HG03060 (cell line): ENCODE data around the gene SLC11A1.

Experiments
- ATAC-seq: cut with Tn5 transposase; IDR thresholded peaks from one replicate; pipeline ENCODE4 v1.9.1; 2021; ENCODE audit warnings: low read depth, moderate number of reproducible peaks; ENCODE audit not compliant: unreplicated experiment

The SLC11A1 gene

DNA sequence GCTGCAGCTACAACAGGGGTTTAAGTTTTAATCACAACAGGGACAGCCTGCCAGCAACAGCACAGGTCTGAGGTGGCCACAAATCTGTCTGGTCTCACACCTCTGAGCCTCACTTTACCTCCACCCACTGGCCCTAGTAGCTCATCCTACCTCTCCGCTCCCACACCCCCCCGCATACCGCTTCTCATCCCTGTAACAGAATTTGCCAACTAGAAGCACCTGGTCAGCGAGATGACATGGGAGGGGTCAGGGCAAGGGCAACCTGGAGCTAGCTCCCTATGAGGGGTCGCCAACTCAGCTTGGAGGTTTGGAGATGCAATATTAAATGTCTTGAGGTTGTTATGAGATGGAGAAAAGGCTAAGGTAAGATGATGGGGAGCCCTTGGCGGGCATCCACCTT lies 17.9 kb upstream of the SLC11A1 start:
- no peak for ATAC-seq

DNA sequence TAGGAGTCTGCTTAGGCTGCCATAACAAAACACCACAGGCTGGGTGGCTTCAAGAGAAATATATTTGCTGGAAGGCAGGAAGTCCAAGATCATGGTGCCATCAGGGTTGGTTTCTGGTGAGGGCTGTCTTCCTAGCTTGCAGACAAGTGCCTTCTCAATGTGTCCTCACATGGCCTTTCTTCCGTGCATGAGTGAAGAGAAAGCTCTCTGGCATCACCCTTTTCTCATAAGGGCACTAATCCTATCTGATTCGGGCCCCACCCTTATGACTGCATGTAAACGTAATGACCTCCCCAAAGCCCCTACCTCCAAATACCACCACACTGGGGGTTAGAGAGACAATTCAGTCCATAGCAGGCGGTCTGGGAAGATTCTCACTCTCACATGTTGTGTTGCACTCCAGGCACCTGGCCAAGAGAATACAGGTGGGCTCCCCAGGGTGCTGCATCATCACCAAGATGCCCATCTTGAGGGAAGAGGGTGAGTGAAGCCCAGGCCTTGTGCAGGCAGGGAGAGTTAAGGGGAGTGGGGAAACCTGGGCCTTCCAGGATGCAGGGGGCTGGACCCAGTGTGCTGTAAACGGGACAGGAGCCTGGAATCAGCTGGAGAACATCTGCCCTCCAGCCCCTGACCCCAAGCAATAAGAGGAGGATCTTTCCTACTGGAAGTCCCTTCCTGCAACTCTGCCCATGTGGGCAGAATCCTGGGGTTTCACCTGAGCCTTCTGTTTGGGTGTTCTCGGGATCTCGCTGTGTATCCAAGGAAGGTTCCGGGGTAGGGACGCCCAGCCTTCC lies 15.3 kb upstream of the SLC11A1 start:
- ATAC-seq, result no peak

DNA sequence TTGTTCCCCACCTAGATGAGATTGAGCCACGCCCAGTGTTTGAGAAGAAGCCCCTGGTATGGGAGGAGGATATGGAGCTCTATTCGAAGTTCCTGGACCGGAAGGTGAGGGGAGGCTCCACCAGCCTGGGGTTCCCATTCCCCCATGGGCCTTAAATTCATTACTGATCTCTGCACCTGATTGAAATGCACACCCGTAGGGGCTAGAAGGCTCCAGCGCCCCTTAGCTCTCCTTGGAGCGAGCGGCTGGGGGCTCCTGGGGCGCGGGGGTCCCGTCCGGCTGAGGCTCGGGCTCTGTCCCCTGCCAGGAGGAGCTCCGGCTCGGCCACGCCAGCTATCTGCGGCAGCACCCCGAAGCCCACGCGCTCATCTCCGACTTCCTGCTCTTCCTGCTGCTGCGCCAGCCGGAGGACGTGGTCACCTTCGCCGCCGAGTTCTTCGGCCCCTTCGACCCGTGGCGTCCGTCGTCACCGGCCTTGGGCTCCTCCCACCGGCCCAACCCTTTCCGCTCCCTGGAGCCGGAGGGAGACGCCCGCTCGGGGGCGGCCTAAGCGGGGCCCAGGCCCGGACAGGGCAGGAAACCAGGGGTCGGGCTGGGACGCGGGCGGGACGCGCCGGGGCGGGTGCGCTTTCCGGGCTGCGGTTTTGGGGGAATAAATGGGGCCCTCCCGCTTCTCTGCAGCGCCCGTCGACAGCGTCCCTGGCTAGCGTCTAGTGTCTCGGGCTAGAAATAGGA lies 14.5 kb upstream of the SLC11A1 start:
- no peak for ATAC-seq

DNA sequence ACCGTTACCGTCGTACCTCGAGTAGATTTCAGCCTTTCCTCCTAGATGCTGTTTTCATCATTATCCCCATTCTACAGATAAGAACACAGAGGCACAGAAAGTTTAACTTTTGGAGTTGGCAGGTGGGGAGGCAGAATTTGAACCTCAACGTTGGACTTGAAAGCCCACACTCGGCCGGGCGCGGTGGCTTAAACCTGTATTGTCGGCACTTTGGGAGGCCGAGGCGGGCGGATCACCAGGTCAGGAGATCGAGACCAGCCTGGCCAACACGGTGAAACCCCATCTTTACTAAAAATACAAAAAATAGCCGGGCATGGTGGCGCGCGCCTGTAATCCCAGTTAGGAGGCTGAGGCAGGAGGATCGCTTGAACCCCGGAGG lies 13.9 kb upstream of the SLC11A1 start:
- no peak for ATAC-seq

DNA sequence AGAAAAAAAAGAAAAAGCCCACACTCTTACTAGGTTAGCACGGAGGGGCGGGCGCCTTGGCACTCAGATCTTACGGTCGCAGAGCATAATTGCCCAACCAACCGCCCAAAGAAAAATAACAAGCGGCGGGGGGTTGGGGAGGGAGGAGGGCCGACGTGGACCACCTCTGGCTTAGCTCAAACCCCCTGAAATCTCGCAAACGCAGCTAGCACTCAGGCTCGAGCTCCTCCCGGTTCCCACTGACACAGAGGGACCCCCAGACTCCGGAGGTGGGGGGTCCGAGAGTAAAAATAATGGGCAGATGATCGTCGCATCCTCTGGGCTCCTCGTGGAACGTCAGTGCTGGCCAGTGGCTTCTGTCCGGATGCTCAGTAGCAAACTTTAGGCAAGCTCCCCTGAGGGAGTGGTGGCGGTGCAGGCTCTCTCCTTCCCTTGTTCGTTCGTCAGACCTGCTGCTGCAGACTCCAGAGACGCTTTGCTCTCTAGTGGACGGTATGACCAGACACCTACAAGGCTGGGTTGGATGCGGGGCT lies 13.4 kb upstream of the SLC11A1 start:
- no peak for ATAC-seq

DNA sequence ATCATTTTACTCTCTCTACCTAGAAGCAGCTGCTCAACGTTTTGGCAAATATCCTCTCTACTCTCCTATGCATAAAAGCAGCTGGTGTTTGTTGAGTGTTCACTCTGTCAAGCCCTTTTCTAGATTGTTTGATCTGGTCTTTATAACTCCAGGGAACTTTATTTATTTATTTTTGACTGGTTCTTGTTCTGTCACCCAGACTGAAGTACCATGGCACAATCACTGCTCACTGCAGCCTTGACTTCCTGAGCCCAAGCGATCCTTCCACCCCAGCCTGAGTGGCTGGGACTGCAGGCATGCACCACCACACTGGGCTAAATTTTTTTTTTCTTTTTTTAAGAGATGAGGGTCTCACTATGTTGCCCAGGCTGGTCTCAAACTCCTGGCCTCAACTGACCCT lies 12.7 kb upstream of the SLC11A1 start:
- no peak for ATAC-seq

DNA sequence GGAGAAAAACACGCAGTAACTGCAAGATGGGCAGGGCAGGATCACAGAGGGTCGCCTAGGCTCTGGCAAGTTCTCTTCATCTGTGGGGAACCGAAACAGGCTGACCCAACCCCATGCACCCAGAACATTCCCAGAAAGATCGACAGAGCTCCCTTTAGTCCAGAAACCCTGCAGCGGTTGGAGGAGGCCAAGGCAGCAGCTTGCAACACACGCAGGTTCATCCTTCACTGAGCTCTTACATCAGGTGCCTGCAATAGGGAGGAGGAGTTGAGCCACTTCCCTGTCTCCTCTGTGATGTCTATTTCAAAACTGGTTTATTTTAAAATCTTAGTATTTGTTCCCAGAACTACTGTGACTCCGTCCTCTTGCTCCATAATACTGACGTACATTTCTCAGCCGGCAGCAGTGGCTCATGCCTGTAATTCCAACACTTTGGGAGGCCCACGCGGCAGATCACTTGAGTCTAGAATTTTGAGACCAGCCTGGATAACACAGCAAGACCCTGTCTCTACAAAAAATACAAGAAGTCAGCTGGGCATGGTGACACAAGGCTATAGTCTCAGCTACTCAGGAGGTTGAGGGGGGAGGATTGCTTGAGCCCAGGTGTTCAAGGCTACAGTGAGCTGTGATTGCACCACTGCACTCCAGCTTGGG lies 11.5 kb upstream of the SLC11A1 start:
- ATAC-seq, result no peak

DNA sequence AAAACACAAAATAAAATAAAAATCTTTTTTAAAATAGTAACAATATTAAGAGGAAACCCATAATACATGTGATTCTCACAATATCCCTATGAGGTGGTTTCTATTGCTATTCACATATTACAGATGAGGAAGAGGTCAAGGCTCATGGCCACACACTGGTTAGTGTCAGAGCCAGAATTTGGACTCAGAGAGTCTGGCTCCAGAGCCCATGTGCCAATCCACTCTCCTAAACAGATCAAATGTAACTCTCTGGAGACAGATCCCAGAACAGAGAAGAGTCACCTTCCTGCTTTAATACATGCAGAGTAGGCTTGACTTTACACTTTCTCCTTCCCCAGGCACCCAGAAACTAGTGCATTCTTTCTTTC lies 10.1 kb upstream of the SLC11A1 start:
- ATAC-seq, result no peak

DNA sequence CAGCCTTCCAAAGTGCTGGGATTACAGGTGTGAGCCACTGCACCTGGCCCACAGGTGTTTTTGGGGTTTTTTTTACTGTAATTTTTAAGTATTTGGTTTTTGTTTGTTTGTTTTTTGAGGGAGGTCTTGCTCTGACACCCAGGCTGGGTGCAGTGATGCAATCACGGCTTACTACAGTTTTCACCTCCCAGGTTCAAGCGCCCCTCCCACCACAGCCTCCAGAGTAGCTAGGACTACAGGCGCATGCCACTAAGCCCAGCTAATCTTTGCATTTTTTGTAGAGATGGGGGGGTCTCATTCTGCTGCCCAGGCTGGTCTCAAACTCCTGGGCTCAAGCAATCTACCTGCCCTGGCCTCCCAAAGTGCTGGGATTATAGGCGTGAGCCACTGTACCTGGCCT lies 7.3 kb upstream of the SLC11A1 start:
- ATAC-seq, result no peak

DNA sequence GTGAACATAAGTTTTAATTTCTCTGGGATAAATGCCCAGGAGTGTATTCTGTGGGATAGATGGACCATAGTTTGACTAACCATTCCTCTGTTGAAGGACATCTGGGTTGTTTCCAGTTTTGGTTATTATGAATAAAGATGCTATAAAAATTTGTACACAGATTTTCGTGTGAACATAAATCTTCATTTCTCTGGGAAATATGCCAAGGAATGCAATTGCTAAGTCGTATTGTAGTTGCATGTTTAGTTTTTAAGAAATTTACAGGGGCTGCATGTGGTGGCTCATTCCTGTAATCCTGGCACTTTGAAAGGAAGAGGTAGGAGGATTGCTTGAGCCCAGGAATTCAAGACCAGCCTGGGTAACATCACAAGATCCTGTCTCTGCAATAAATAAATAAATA lies 6.9 kb upstream of the SLC11A1 start:
- no peak for ATAC-seq

DNA sequence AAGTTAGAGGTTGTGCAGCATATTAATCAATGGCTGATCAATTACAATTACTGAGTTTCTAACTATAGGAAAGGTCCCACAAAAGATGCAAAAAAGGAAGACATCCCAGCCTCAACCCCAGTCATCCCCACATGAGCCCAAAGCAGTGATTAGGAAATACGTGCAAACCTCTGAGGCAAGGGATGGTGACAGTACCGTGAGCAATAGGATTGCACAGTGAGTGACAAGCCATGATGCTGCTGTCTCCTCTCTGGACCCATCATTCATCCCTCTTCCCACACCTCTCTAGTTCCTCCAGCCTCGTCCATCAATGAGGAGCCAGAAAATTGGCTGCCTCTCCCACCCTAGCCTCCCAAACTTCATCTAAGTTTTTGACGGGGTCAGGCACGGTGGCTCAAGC lies 4.0 kb upstream of the SLC11A1 start:
- ATAC-seq, result no peak

DNA sequence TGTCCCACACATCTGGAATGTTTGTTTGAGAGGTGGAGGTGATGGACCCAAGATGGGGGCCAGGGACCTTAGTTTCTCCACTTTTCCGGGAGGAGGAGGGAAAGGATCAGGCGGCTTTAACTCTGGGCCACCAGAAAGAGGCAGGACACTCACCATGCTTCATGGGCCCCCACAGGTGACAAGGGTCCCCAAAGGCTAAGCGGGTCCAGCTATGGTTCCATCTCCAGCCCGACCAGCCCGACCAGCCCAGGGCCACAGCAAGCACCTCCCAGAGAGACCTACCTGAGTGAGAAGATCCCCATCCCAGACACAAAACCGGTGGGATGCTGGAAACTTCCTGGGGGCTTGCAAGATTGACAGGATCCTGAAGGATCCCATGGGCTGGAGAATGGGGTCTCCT lies 712 bp downstream of the SLC11A1 start:
- no peak for ATAC-seq

DNA sequence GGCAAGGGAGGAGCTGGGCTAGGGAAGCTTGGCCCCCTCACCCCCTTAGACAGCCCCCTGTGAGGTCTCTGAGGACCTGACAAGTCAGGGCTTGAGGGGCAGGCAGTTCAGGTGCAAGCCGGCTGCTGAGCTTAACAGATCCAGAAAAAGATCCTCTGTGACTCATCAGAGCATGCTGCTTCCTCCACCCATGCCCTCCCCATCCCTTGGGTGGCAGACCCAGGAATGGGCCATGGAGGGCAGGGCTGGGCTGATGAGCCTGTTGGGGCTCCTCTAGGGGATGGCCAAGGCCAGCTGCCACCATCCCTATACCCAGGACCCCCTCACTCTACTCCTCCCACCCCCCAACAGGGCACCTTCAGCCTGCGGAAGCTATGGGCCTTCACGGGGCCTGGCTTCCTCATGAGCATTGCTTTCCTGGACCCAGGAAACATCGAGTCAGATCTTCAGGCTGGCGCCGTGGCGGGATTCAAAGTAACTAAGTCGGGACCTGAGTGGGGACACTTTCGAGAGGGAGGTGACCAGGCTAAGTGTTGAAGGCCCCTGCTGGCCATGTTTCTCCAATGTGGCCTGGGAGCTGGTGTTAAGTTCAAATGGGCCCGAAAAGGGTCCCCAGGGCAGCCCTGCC lies 1.9 kb downstream of the SLC11A1 start:
- no peak for ATAC-seq

DNA sequence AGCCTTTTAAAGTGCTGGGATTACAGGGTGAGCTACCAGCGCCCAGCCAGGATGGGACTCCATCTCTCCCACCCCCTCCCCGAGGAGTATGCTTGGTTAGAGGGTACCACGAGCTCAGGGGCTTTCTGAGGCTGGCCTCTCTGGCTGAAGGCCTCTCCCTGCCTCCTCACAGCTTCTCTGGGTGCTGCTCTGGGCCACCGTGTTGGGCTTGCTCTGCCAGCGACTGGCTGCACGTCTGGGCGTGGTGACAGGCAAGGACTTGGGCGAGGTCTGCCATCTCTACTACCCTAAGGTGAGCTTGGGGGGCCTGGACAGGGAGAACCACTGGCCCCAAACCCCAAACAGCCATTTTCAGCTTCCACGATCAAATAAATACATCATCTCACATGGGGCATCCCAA lies 2.9 kb downstream of the SLC11A1 start:
- no peak for ATAC-seq

DNA sequence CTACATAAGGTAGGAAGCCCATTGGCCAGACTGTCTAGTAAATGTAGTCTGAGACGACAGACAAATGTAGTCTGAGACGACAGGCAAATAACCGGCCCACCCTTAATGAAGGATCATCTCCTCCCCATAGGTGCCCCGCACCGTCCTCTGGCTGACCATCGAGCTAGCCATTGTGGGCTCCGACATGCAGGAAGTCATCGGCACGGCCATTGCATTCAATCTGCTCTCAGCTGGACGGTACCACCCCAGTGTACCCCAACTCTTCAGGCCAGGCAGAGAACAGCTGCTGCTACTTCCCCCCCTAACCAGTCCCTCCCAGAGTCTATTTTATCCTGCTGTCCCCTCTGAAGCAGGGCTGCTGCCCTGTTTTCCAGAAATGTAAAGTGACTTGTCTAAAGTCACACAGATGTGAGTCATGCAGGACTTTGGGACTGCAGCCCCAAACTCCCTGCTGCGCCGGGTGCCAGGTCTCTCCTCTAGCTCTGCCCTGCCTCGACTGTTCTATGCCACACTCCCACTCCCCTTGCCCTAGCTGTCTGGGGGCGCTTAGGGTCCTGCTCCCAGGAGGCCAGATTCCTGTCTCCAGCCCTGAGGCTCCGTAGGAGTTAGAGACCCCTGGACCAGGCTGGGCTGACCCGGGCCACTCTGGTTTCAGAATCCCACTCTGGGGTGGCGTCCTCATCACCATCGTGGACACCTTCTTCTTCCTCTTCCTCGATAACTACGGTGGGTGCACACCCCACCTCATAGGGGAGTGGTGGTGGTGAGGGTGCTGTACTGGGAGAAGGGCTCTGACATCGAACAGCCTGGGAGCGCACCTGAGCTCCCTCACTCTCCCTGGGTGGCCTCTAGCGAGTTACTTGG lies 4.7 kb downstream of the SLC11A1 start:
- no peak for ATAC-seq

DNA sequence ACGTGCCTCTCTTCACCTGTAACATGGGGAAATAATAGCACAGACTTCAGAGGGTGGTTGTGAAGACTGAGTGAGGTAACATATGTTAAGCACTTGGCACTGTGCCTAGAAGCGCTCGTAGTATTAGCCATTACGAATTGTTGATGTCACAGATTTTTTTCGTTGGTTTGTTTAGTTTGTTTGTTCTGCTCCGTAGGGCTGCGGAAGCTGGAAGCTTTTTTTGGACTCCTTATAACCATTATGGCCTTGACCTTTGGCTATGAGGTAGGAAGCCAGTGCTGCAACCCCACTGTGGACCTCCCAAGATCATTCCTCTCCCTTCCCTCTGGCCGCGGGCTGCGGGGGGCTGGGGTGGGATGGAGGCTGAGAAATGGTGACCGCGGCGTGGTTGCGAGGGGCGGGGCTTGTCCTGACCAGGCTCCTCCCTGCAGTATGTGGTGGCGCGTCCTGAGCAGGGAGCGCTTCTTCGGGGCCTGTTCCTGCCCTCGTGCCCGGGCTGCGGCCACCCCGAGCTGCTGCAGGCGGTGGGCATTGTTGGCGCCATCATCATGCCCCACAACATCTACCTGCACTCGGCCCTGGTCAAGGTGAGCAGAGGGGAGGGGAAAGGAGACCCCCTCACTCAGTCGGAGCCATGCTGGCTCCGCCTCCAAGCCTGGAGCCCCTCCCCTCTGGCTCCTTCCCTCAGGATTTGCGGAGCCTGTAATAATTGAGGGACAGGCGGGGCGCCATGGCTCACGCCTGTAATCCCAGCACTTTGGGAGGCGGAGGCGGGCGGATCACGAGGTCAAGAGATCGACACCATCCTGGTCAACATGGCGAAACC lies 5.5 kb downstream of the SLC11A1 start:
- no peak for ATAC-seq

DNA sequence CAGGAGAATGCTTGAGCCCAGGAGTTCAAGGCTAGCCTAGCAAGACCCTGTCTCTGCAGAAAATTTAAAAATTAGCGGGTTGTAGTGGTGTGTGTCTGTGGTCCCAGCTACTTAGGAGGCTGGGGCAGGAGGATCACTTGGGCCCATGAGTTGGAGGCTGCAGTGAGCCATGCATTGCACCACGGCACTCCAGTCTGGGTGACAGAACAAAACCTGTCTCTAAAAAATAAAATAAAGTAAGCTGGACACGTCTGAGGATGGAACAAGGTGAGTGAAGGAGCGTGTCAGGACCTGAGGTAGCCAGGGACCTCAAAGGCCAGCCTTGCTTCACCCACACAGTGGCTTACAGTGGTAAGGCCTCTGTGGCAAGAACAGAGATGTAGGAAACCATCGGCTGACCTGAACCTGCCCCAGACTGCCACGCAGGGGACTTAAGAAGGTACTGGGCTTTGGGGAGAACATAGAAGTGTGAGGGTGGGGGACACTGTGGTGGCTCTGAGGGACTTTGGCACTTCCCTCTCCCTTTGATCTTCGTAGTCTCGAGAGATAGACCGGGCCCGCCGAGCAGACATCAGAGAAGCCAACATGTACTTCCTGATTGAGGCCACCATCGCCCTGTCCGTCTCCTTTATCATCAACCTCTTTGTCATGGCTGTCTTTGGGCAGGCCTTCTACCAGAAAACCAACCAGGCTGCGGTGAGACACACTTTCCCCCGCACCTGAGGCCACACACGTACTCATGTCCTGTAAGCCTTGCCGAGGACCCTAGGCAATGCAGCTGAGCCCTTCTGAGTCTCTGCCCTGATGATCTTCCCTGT lies 7.5 kb downstream of the SLC11A1 start:
- no peak for ATAC-seq

DNA sequence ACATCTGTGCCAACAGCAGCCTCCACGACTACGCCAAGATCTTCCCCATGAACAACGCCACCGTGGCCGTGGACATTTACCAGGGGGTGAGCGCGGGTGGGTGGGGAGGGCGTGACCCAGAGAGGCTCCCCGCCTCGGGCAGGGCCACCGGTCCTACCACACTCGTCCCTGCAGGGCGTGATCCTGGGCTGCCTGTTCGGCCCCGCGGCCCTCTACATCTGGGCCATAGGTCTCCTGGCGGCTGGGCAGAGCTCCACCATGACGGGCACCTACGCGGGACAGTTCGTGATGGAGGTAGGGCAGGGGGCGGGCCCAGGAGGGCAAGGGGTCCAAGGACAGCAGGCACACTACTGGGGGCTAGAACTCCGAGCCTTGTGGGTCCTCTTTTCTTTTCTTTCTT lies 9.1 kb downstream of the SLC11A1 start:
- no peak for ATAC-seq
